ENCODE measurements around the gene FBXO39.
"Not testable (repeated sequence)": the region's sequence is repeated elsewhere in the genome, so short reads cannot be mapped to it uniquely, and the experiment has no call there.

Gene FBXO39

DNA sequence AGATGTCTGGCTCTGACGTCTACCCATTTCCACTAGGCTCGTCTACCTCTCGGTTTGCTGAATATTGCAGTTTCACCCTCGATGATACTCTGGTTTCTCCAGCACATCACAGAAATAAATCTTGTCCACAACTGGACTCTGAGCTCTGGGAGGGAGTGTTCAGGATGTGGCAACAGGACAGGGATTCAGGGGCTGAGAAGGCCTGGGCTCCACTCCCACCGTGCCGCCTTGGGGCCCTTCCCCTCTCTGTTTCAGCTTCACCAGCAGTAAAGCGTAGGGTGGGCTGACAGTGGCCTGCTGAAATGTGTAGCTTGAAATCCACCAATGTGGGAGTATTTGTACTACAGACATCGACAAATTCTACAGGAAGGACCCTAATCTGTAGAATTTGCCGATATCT lies 35.5 kb downstream of the FBXO39 start:
- DNase-seq = no peak
- Histone ChIP-seq H3K27ac (ENCODE audit: insufficient read depth, low read length, poor library complexity, severe bottlenecking) (no peak overlapping the region), H3K27me3 (replicated peaks; ENCODE audit: control insufficient read depth, insufficient read depth, low read length, poor library complexity, severe bottlenecking) (no peaks in the 10 kb centered on the region), H3K36me3 (ENCODE audit: control insufficient read depth, insufficient read depth, low read length) (no peaks in the 10 kb centered on the region), H3K9me3 (ENCODE audit: control insufficient read depth, low read length) (no peaks in the 10 kb centered on the region), H3K4me3 (ENCODE audit: insufficient read depth, low read depth, low read length, poor library complexity, severe bottlenecking) (no peak overlapping the region), H3K4me1 (ENCODE audit: control insufficient read depth, insufficient read depth, low read length, poor library complexity, severe bottlenecking) (no peaks in the 10 kb centered on the region)

DNA sequence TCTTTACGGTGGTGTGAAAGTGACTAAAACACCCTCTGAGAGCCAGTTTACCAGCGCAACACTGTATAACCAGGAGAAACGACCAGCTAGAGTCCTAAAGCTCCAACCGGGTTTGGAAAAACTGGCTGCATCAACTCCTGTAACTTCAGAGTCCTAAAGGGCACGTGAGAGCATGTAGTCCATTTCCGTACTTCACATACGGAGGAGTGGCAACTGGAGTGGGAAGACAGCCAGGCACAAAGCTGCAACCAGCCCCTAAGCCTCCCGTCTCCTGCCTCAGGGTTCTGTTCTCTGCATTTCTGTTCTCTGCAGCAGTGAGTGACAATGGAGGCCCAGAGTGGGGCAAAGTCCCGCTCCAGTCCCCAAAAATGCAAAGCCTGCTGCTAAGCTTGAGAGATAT lies 36.3 kb downstream of the FBXO39 start:
- Histone ChIP-seq H3K27ac (ENCODE audit: insufficient read depth, low read length, poor library complexity, severe bottlenecking) (no peak overlapping the region), H3K27me3 (replicated peaks; ENCODE audit: control insufficient read depth, insufficient read depth, low read length, poor library complexity, severe bottlenecking) (no peaks in the 10 kb centered on the region), H3K4me1 (ENCODE audit: control insufficient read depth, insufficient read depth, low read length, poor library complexity, severe bottlenecking) (no peaks in the 10 kb centered on the region), H3K9me3 (ENCODE audit: control insufficient read depth, low read length) (no peaks in the 10 kb centered on the region), H3K36me3 (ENCODE audit: control insufficient read depth, insufficient read depth, low read length) (no peaks in the 10 kb centered on the region), H3K4me3 (ENCODE audit: insufficient read depth, low read depth, low read length, poor library complexity, severe bottlenecking) (no peak overlapping the region)
- no peak for DNase-seq

DNA sequence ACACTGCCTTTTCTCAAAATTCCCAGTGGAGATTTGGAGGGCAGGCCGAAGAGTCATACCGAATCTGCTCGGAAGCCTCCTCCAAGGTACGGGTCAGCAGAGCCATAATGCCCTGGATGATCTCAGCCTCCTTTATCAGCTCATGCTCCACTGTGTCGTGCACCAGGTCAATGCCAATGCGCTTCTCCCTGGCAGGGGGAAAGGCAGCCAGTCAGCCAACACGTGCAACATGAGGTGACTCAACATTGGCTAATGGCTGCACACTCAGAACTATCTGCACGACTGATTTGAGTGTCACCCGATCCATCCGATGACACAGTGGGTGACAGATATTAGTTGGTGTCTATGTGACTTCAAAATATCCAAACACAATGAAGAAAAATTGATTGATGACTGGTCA lies 39.8 kb downstream of the FBXO39 start:
- Histone ChIP-seq H3K27ac (ENCODE audit: insufficient read depth, low read length, poor library complexity, severe bottlenecking) (no peak overlapping the region), H3K4me1 (ENCODE audit: control insufficient read depth, insufficient read depth, low read length, poor library complexity, severe bottlenecking) (no peaks in the 10 kb centered on the region), H3K27me3 (replicated peaks; ENCODE audit: control insufficient read depth, insufficient read depth, low read length, poor library complexity, severe bottlenecking) (no peaks in the 10 kb centered on the region), H3K36me3 (ENCODE audit: control insufficient read depth, insufficient read depth, low read length) (no peaks in the 10 kb centered on the region), H3K9me3 (ENCODE audit: control insufficient read depth, low read length) (peaks cover 3% of the 10 kb centered on the region), H3K4me3 (ENCODE audit: insufficient read depth, low read depth, low read length, poor library complexity, severe bottlenecking) (no peak overlapping the region)
- DNase-seq = no peak

DNA sequence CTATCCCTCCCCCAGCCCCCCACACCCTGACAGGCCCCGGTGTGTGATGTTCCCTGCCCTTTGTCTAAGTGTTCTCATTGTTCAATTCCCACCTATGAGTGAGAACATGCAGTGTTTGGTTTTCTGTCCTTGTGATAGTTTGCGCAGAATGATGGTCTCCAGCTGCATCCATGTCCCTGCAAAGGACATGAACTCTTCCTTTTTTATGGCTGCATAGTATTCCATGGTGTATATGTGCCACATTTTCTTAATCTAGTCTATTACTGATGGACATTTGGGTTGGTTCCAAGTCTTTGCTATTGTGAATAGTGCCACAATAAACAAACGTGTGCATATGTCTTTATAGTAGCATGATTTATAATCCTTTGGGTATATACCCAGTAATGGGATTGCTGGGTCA lies 40.4 kb downstream of the FBXO39 start:
- DNase-seq; H3K4me1 ChIP-seq (ENCODE audit: control insufficient read depth, insufficient read depth, low read length, poor library complexity, severe bottlenecking); H3K27ac ChIP-seq (ENCODE audit: insufficient read depth, low read length, poor library complexity, severe bottlenecking); H3K36me3 ChIP-seq (ENCODE audit: control insufficient read depth, insufficient read depth, low read length); H3K9me3 ChIP-seq (ENCODE audit: control insufficient read depth, low read length); H3K4me3 ChIP-seq (ENCODE audit: insufficient read depth, low read depth, low read length, poor library complexity, severe bottlenecking); H3K27me3 ChIP-seq (replicated peaks; ENCODE audit: control insufficient read depth, insufficient read depth, low read length, poor library complexity, severe bottlenecking): not testable (repeated sequence)

DNA sequence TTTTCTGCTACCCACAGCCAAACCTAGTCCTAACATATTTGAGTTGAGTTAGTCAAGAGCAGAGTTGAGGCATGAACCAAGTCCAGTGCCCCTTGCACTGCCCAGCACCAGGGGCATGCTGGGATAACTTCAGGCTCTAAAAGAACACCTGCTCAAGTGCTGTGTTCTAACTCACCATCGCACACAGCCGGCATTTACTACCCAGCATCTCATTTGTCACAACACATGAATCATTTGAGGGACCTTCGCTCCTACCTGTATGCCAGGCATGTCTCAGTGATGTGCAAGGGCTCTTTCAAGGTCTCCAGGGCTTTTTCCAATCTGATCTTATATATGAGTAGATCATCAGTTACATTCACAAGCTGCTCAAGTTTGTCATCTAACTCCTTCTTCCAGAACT lies 42.9 kb downstream of the FBXO39 start:
- H3K9me3 ChIP-seq (ENCODE audit: control insufficient read depth, low read length) = peaks cover 3% of the 10 kb centered on the region
- no peak for DNase-seq
- H3K4me3 ChIP-seq (ENCODE audit: insufficient read depth, low read depth, low read length, poor library complexity, severe bottlenecking) = no peak overlapping the region
- H3K27me3 ChIP-seq (replicated peaks; ENCODE audit: control insufficient read depth, insufficient read depth, low read length, poor library complexity, severe bottlenecking) = no peaks in the 10 kb centered on the region
- H3K4me1 ChIP-seq (ENCODE audit: control insufficient read depth, insufficient read depth, low read length, poor library complexity, severe bottlenecking) = no peaks in the 10 kb centered on the region
- H3K36me3 ChIP-seq (ENCODE audit: control insufficient read depth, insufficient read depth, low read length) = no peaks in the 10 kb centered on the region
- no peak overlapping the region for H3K27ac ChIP-seq (ENCODE audit: insufficient read depth, low read length, poor library complexity, severe bottlenecking)

DNA sequence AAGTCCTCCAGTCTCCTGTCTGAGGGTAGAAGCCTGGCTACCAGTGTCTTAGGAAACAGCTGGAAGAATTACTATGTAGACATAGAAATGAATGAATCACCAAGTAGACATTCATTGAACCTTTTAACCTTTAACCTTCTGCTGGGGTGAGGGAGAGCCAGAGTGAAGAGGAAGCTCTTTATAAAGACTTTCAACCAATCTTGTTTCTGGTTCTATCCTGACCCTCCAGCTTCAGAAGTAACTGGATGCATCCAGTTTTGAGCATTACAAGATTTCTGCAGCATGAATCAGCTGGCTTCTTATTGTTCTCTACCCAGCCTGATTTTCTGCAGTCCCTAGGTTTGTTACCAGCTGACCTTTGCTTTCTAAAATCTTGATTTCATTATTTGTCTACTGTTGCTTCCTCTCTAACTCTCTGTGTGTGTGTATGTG lies 47.0 kb downstream of the FBXO39 start:
- peaks cover 3% of the 10 kb centered on the region for H3K9me3 ChIP-seq (ENCODE audit: control insufficient read depth, low read length)
- H3K27me3 ChIP-seq (replicated peaks; ENCODE audit: control insufficient read depth, insufficient read depth, low read length, poor library complexity, severe bottlenecking) = no peaks in the 10 kb centered on the region
- H3K27ac ChIP-seq (ENCODE audit: insufficient read depth, low read length, poor library complexity, severe bottlenecking) = no peak overlapping the region
- no peaks in the 10 kb centered on the region for H3K4me1 ChIP-seq (ENCODE audit: control insufficient read depth, insufficient read depth, low read length, poor library complexity, severe bottlenecking)
- no peak for DNase-seq
- no peak overlapping the region for H3K4me3 ChIP-seq (ENCODE audit: insufficient read depth, low read depth, low read length, poor library complexity, severe bottlenecking)
- no peaks in the 10 kb centered on the region for H3K36me3 ChIP-seq (ENCODE audit: control insufficient read depth, insufficient read depth, low read length)

DNA sequence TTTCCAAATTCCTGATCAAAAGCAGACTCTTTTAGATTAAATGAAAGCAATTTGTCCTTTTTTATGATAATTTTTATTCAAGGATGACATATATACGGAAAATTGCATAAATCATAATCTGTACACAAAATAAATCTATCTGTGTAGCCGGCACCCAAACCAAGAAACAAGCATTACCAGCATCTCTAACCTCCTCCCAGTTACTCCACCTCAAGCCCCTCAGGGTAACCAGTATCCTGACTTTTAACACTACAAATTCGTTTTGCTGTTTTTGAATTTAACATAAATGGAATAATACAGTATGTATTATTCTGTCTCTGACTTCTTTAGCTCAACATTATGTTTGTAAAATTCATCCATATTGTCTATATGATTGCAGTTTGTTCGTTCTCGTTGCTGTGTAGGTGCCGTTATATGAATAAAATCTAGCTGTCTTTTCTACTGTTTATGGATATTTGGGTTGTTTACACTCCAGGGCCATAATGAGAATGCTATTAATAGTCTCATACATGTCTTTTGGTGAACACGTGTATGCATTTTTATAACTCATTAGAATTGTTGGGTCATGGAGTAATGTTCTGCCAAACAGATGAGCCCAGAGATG lies 54.5 kb downstream of the FBXO39 start:
- DNase-seq = no peak
- Histone ChIP-seq H3K9me3 (ENCODE audit: control insufficient read depth, low read length) (no peaks in the 10 kb centered on the region), H3K36me3 (ENCODE audit: control insufficient read depth, insufficient read depth, low read length) (no peaks in the 10 kb centered on the region), H3K4me1 (ENCODE audit: control insufficient read depth, insufficient read depth, low read length, poor library complexity, severe bottlenecking) (peaks cover 11% of the 10 kb centered on the region), H3K27me3 (replicated peaks; ENCODE audit: control insufficient read depth, insufficient read depth, low read length, poor library complexity, severe bottlenecking) (peaks cover 21% of the 10 kb centered on the region), H3K4me3 (ENCODE audit: insufficient read depth, low read depth, low read length, poor library complexity, severe bottlenecking) (no peak overlapping the region), H3K27ac (ENCODE audit: insufficient read depth, low read length, poor library complexity, severe bottlenecking) (no peak overlapping the region)

DNA sequence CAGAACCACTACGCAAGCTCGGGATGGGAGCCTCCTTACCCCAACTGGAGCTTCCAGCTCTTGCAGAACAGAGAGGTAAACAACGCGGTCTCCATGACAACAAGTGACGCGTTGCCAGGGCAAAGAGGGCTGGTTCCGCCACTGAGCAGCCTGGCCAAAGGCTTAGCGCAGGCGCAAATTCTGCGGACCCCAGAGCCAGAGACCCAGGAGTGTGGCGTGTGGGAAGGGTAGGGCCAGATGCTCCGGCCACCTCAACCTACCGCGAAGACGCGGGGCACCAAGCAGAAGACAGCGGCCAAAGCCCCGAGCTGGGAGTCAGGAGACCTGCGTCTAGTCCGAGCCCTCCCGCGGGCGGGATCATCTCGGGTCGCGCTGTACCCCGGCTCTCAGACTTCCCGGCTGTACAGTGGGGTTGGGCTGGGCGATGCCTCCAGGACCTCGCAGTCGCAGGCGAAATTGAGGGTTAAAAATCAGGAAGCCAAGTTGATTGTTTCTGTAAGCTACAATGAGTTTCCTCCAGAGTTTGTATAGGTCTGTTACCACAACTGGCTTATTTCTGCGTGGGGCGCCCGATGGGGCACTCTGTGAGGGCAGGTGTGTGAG lies 55.7 kb downstream of the FBXO39 start, which contains the start of gene TEKT1:
Gene TEKT1, minus strand, starts transcription at position 69 of the 603 bp plus-strand sequence. CDS start 1,353 bp downstream, outside the sequence.
- H3K27me3 ChIP-seq (replicated peaks; ENCODE audit: control insufficient read depth, insufficient read depth, low read length, poor library complexity, severe bottlenecking) = peaks cover 21% of the 10 kb centered on the region
- H3K9me3 ChIP-seq (ENCODE audit: control insufficient read depth, low read length) = no peaks in the 10 kb centered on the region
- peaks cover 11% of the 10 kb centered on the region for H3K4me1 ChIP-seq (ENCODE audit: control insufficient read depth, insufficient read depth, low read length, poor library complexity, severe bottlenecking)
- no peak within 1 kb of the TSS for H3K27ac ChIP-seq (ENCODE audit: insufficient read depth, low read length, poor library complexity, severe bottlenecking)
- H3K4me3 ChIP-seq (ENCODE audit: insufficient read depth, low read depth, low read length, poor library complexity, severe bottlenecking) = peak within 1 kb of the TSS; percentile 41
- no peaks in the 10 kb centered on the region for H3K36me3 ChIP-seq (ENCODE audit: control insufficient read depth, insufficient read depth, low read length)
- DNase-seq = peak; percentile 52 to 65 (median 64)
